NCI-H128 (cell line): Measurements from ENCODE around the gene PSG7.
"Not testable (repeated sequence)": the region's sequence is repeated elsewhere in the genome, so short reads cannot be mapped to it uniquely, and the experiment has no call there.

Experiments used
- DNase-seq: peaks from one replicate; lab custom pipeline; 2025; ENCODE audit not compliant: unreplicated experiment; lab: John Stamatoyannopoulos, UW

Gene PSG7

DNA sequence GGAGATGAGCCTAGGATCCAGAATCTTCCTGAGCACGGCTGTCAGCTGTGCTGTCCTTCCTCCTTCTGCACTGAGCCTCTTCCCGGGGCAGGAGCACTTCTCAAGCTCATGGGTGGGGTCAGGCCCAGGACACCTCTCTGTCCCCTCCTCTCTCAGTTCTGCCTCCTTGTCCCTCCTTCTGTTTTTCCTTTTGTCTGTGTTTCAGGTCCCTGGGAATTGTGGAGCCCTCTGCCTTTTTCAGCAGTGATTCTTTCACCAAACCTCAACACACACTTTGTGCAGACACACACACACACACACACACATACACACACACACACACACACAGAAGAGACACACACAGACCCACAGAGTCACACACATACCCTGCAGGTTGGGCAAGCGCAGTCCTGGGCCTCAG is at the start of gene PSG7:
Gene PSG7, minus strand, starts transcription at position 101 of the 400 bp plus-strand sequence. CDS start 131 bp downstream, outside the sequence.
- not testable (repeated sequence) for DNase-seq

DNA sequence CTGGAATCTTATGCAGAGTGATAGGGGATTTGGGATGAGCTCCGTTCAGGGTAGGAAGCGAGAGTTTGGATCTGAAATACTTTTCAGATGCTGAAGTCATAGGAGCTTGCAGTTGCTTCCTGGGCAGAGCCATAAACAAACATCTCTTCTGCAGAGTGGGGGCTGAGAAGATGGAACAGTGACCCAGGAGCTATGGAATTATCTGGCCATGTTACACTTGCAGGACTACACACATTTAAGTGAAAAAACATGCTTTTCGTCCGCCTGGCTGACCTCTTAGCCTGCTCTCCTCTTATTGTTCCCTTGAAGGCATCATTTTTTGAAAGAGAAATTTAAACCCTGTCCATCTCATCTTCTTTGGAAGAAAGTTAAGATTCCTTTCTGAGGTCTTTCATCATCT is 48.6 kb upstream of the PSG7 start:
- no peak for DNase-seq

DNA sequence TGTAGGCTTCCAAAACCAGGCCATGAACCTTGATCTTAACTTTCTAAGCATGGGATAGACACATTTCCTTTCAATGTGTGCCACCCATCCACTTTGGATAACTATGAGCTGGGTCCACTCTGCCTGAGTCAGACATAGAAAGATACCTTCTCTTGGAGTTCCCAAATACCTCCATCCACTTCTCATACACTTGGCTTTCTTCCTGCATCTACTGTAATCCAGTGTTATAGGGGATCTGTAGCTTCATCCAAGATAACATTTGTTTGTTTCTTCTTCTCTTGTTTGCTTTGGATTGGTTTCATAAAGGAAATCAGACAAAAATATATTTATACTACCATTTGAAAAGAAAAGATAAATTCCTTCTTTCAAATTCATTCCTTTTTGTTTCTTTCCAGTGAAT is 45.1 kb upstream of the PSG7 start:
- not testable (repeated sequence) for DNase-seq

DNA sequence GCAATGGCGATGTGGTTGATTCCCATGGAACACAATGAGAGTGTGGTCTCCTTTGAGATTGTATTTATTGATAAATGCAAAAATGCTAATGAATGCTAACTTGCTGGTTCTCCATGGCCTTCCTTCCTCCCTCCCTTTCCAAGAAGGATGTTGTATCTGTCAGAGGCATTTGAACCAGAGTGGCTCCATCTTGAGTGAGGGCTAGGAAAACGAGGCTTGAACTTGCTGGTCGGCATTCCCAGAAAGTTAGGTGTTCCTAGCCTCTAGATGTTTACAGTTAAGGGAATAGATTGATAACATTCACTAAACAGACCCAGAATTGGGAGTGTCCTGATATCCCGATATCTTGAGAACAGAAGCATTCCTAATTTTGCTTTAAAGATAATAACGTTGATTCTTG is 34.4 kb upstream of the PSG7 start:
- not testable (repeated sequence) for DNase-seq

DNA sequence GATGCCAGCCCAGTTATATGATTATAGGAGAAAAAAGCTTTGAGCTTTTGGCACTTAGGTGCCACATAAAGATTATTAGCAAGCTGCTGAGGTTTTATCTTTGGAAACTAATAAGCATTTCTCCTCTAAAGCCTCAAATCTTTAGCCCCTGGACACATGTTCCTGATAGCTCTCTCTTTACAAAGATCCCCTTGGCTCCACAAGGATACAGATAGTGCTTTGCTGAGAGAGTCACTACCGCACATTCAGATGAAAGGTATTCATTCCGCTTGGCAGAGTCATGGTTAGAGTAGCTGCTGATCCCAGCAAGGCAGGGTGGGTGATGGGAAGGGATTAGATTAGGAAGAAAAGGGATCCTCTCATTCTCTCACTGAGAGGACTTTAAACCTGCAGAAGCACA is 28.2 kb upstream of the PSG7 start:
- DNase-seq = no peak

DNA sequence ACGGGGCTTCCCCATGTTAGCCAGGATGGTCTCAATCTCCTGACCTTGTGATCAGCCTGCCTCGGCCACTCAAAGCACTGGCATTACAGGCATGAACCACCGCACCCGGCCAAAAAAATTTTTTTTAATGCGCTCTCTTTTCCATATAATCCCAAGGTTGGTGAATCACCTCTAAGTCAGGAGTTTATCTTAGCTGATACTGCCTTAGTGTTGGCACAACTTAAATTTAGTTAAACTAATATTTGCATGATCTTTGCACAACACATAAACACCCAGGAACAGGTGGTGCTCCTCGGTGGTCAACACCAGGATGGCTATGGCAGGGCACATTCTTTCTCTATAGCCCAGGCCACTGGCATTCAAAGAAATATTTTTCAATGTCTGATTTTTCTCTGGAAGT is 24.1 kb upstream of the PSG7 start:
- DNase-seq = no peak

DNA sequence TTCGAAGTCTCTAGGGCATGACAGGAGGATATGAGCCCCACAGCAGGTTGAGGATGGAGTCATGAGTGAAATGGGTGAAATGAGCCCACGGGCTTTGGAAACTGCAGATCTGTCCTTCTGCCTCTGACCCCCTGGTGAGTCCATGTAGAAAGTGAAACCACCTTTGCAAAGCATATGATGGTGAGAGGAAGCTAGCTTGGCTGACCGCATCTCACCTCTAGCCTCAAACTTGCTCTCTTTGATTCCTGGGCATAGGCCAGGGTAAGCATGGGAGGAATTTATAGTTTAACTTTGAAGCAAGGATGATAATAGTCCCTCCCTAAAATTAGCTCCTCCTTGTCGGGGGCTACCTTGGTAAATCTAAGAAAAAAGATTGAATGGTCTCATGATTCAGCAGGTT is 15.1 kb upstream of the PSG7 start:
- not testable (repeated sequence) for DNase-seq

DNA sequence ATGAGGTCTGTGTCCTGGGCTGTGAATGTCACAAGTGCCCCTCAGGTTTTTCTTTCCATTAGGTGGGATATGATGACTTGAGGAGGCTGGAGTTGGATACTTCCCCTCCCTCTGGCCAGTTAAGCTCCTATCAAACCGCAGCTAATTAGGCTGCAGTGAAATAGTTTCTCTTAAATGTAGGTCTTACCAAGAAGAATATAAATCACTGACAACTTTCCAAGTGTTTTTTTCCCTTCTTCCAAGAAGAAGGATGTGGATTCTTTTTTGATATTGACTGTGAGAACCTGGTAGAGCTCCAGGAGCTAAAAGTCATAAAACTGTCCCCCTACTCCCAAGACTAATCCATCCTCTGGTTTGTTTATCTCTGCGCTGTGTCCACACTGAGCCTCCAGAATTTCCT is 14.5 kb upstream of the PSG7 start:
- not testable (repeated sequence) for DNase-seq

DNA sequence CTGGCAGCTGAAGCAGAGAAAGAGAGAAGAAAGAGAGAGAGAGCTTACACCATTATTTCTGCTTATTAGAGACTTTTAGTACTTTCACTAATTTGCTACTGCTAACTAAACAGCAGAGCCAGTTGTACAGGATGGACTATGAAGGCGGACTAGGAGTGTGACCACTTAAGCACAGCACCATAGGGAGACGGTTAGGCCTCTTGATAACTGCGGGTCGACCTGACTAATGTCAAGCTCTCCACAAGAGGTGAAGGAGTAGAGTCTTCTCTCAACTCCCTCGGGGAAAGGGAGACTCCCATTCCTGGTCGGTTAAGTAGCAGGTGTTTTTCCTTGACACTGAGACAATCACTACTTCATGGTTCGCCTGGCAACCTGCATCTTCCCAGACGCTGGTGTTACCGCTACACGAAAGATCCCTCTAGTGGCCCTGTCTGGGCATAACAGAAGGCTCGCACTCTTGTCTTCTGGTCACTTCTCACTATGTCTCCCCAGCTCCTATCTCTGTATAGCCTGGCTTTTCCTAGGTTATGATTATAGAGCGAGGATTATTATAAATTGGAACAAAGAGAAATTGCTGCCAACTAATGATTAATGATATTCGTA is 5.3 kb upstream of the PSG7 start:
- no peak for DNase-seq

DNA sequence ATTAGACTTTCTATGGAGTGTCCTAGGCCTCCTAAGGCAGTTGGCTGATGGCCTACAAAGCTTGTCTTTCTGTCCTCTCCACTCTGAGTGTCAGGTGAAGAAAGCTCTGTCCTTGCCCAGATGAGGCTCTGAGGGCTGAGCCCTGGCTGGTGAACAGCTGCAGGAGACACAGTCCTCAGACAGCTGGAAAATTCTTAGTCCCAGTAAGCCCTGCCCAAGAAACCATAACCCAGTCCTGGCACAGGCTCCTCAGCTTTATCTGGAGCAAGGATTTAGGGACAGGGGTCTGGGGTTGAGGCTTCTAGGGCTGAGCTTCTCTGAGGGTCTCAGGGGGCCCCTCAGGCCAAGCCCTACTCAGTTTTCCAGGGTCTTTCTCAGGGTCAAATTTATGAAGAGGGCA is 2.3 kb downstream of the PSG7 start:
- DNase-seq = not testable (repeated sequence)

DNA sequence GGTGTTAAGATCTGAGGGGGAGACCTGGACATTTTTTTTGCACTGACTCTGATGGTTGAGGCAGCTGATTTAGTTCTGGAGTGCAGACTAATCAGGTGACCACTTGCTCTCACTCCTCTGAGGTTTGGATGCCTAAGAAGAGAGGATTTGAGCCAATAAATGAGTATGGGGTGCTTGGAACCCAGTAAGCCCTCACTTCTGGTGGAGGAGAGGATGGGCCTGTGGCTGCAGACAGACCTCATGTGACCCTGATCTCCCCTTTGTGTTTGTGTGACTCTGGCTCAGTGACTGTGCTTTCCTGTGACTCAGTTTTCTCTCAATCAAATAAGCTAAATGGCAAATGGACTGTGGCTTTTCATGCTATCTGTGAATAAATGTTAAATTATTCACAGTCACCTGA is 2.8 kb downstream of the PSG7 start:
- not testable (repeated sequence) for DNase-seq

DNA sequence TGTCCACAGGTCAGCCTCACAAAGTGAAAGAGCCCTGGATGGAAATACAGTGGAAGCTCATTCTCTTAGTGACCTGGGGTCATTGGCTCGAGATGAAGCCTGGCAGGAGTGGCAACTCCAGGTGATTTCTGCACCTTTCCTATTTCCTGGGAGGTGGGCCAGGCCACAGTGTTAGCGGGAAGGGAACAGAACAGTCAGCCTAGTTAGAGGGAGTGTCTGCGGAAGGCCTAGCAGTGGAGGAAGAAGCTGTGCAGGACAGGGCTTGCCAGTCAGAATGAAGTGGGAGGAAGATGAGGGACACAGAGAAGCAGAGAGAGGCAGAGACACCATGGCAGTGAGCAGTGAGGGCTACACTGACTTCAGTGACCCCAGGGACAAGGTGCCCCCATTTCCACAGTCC is 3.6 kb downstream of the PSG7 start:
- DNase-seq = not testable (repeated sequence)

DNA sequence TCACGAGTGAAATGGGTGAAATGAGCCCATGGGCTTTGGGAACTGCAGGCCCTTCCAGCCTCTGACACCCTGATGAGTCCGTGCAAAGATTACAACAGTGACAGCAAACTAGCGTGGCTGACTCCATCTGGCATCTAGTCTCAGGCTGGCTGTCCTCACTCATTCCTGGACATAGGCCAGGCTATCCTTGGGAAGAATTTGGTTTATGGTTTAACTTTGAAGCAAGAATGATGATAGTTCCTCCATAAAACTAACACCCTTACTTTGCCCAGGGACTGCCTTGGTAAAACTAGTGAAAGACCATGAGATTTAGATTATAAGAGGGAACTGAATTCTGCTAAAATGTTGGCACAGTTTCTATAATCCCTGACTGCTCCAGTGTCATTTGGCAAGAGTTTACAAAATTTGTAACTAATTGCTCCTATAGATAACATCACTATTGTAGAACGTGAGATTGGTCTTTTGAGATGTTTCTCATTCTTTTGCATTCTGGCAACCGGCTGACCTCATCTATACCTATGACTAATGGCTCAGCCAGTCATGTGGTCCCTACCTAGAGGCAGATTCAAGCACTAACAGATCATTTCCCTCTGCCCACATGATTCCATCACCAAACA is 4.4 kb downstream of the PSG7 start:
- not testable (repeated sequence) for DNase-seq

DNA sequence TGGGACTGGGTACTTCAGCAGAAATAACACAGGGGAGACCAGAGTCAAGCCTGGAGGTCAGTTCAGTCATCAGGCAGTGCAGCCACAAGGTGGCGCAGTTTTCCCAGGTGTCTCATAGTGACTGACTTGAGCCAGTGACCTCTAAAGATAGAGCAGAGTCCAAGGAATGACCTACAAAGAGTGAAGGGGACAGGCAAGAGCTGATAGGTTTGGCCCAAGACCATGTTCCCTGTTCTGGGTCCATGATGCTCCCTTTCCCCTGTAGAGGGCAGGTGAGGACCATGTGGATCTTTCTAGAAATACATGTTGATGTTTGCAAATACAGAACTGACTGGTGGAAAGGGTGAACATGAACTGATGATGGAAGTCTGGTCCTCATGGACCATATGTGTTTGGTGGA is 6.8 kb downstream of the PSG7 start:
- DNase-seq = not testable (repeated sequence)

DNA sequence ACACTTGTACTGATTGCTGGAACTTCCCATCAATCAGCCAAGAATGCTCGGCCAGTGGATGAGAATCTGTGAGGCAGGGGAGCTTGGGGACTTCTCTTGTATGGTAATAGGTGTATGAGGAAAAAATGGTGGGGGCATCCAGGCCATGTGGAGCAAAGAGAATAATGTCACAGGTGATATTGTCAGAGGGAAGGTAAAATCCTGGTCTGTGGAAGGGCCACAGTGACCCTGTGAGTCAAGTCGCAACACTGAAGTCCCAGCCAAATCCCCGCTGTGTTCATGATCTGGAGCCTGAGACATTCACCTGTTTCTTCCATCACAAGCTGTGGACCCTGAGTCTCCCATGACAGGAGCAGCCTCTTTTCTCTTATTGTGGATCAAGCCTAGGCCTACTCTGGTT is 8.1 kb downstream of the PSG7 start:
- no peak for DNase-seq

DNA sequence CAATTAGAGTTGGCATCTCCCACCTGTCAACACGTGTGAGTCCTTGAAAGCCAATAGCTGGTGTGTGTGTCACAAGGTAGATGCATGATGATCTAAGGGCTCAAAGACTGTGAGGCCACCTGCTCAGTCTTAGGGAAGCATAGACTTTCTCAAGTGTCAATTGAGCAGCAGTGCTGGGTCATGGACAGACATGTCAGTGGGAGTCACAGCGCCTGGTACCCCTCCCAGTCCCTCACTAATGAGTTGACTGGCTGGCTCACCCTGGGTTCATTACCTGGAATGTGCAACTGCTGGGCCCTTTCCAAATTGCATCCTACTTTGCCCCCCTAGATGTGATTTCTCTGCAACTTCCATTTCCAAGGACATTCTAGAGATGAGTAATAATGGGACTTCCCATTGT is 10.2 kb downstream of the PSG7 start:
- no peak for DNase-seq

DNA sequence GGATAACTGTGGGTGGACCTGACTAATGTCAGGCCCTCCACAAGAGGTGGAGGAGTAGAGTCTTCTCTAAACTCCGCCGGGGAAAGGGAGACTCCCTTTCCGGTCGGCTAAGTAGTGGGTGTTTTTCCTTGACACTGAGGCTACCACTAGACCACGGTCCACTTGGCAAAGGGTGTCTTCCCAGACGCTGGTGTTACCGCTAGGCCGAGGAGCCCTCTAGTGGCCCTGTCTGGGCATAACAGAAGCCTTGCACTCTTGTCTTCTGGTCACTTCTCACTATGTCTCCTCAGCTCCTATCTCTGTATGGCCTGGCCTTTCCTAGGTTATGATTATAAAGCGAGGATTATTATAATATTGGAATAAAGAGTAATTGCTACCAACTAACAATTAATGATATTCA is 13.9 kb downstream of the PSG7 start:
- DNase-seq = not testable (repeated sequence)

DNA sequence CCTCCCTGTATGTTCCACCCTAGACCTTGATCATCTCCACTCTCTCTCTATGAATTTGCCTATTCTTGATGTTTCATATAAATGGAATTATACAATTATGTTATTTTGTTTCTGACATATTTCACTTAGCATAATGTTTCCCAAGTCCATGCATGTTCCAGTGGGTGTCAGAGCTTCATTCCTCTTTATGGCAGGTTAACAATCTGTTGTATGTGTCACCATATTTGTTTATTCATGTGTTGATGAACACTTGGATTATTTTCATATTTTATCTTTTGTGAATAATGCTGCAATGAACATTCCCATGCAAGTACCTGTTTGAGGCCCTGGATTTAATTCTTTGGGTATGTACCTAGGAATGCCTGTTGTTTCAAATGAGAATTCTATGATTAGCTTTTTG is 16.0 kb downstream of the PSG7 start:
- not testable (repeated sequence) for DNase-seq

DNA sequence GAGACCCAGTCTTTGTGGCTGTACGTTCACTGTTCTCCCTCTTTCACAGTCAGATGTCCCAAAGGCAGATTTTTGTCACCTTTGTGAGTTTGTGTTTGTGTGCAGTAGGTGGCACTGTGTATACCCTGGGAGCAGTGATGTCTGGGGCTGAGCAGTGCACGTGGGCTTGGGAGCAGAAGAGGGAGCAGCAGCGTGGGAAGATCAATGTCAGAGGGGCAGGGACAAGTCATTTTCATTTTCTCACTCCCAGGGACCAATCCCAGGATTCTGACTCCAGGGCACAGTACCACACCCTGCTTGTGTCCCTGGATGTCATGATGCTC is 17.3 kb downstream of the PSG7 start:
- DNase-seq = no peak

DNA sequence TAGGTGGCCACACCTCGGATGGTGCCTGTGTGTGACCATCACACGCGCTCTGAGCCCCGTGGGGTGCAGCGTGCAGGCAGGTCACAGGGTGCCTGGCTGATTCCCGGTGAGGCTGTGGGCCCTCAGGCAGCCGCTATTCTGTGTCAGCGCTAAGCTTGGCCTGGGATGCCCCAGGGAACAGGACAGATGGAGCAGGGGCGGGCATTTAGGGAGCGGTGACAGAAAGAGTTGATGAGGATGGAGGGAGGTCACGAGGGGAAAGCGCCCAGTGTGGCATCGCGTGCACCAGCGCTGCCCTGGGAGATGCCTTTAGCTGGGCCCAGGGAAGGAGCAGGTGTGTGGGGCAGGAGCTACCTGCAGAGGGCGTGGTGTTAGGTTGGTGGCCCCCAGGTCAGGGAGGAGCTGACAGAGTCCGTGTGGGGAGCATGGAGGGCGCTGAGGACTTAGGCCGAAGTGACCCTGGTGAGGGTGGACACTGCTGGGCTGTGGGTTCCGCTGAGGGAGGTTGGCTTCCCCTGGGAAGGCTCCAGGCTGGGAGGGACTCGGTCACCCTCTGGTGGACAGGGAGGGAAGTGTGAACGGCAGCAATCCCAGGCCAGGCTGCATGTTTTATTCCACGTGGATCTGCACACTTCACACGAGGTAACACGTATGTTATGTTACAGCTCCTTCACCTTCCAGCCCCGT is 17.8 kb downstream of the PSG7 start:
- DNase-seq = not testable (repeated sequence)

DNA sequence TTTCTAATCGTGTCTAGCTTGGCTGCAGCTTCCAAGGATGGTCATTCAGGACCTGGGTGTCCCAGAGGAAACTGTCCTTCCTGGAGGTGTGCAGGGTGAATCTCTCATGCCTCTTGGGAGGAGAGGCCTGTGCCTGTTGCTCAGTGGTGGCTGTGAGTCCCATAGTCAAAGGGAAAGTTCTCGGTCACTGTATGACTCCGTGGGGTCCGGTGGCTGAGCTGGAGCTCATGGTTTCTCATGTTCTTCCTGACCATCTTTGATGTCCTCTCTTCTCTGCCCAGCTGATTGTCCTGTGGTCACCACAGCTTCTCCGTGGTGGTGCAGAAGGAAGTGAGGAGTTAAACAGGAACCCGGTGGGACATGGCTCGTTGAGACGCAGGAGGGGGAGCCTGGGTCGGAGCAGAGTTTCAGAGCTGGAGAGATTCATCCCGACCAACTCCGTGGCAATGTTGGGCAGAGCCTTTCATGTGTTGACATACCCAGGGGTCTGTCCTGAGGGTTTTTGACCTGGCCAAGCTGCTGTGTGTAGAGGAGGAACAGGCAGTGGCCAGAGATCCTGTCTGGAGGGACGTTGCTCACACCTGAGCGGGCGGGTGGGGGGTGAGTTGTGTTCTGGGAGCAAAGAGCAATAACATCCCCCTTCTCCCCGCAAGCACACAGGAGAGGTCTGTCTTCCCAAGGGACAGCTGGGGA is 18.5 kb downstream of the PSG7 start:
- not testable (repeated sequence) for DNase-seq

DNA sequence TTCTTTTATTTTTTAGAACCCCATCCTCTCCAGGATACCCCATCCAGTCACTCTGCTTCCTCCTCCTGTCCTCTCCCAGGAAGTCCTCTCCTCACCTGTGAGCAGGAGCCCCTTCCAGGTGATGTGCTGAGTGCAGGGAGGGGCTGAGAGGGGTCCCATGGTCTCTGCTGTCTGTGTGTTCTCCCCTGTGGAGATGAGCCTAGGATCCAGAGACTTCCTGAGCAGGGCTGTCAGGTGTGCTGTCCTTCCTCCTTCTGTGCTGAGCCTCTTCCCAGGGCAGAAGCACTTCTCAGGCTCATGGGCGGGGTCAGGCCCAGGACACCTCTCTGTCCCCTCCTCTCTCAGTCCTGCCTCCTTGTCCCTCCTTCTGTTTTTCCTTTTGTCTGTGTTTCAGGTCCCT is 19.4 kb downstream of the PSG7 start, which contains the start of gene PSG6:
Gene PSG6, minus strand, starts transcription at position 261 of the 400 bp plus-strand sequence. Its CDS starts 102 bp downstream, at position 159.
- DNase-seq = not testable (repeated sequence)
